Retinal pigment epithelial cell (primary cell): ENCODE data around the gene PFDN1.

Experiments
- DNase-seq: peaks from one replicate; pipeline ENCODE4 v3.0.0-alpha.2; 2010; ENCODE audit warnings: low read depth
- H3K4me3 ChIP-seq: 2 replicates; pipeline ENCODE4 v1.5.1; 2011; ENCODE audit warnings: mild to moderate bottlenecking, low read length, control low read depth, moderate library complexity
- CTCF ChIP-seq: conservative IDR thresholded peaks from 2 replicates; pipeline ENCODE4 v1.5.1; 2011; ENCODE audit warnings: low read depth, low read length, control low read depth, inconsistent platforms

The PFDN1 gene

GRCh38 chr5:140287801-140288521, 14.9 kb downstream of the PFDN1 start:
- no peak for DNase-seq
- no peak overlapping the region for H3K4me3 ChIP-seq
- TF ChIP-seq CTCF, result no peak

- no peak for DNase-seq
- no peak overlapping the region for H3K4me3 ChIP-seq
- TF ChIP-seq CTCF, result no peak
Observed at GRCh38 chr5:140286424-140286823, 16.5 kb downstream of the PFDN1 start.

GRCh38 chr5:140284013-140284412, 18.9 kb downstream of the PFDN1 start:
- no peak overlapping the region for H3K4me3 ChIP-seq
- no peak for DNase-seq
- no peak for TF ChIP-seq CTCF

GRCh38 chr5:140282266-140282665, 20.6 kb downstream of the PFDN1 start:
- no peak for TF ChIP-seq CTCF

GRCh38 chr5:140275837-140276236, 27.1 kb downstream of the PFDN1 start:
- no peak for DNase-seq
- TF ChIP-seq CTCF, result no peak

More at GRCh38 chr5:140282266-140282665, 20.6 kb downstream of the PFDN1 start:
- DNase-seq, result no peak
- no peak overlapping the region for H3K4me3 ChIP-seq

GRCh38 chr5:140273401-140273877, 29.5 kb downstream of the PFDN1 start:
- no peak for DNase-seq

More at GRCh38 chr5:140275837-140276236, 27.1 kb downstream of the PFDN1 start:
- no peak overlapping the region for H3K4me3 ChIP-seq

More at GRCh38 chr5:140273401-140273877, 29.5 kb downstream of the PFDN1 start:
- no peak overlapping the region for H3K4me3 ChIP-seq
- no peak for TF ChIP-seq CTCF
